ENCODE data around the gene CAMTA1.

The CAMTA1 gene

DNA sequence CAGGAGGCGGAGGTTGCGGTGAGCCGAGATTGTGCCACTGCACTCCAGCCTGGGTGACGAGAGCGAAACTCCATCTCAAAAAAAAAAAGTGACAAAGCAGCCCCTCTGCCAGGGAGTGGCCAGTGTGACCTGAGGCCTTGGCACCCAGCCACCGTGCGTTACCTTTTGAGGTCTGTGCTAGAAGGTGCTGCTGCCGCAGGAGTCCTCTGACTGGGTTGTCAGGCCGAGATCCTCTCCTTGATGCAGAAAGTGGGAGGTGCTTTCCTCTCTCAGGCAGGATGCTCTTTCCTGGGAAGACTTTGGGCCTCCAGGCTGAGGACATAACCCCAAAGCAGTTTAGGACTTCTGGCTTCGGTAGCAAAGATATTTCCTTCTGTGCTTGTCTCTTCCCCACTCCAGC, 705.3 kb downstream of the CAMTA1 start:
- DNase-seq (ENCODE audit: low read depth in 2 of 2): no peak

DNA sequence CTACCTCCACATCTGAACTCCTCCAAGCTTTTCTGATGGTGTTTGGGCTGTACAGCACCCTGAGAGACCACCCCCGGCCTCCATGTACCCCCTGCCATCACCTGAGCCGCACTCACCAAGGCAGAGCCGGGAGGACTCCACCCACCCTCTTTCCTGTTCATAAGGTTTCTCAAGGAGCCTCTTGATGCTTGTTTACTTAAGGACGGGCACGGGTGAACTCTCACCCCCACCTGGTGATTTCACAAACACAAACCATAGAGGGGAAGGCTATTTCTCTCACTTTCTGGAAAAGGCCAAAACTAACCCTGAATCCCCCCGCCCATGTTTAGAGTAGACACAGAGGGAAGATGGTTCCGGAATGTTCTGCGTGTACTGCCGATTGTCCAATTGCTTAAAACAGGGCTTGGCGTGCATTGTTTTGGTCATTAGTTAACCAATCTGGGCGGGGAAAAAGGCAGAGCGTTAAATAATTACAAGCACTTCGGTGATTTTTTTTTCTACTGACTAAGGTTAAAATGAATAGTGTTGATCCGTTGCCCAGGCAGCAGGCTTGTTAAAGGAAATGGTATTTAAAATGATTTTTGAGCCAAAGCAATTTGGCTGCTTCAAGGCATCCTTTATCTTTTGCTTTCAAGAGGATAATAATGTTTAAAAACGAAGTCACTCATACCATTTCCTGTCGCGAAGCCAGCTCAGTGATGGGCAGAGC, 706.0 kb downstream of the CAMTA1 start:
- no peak for DNase-seq (ENCODE audit: low read depth in 2 of 2)

DNA sequence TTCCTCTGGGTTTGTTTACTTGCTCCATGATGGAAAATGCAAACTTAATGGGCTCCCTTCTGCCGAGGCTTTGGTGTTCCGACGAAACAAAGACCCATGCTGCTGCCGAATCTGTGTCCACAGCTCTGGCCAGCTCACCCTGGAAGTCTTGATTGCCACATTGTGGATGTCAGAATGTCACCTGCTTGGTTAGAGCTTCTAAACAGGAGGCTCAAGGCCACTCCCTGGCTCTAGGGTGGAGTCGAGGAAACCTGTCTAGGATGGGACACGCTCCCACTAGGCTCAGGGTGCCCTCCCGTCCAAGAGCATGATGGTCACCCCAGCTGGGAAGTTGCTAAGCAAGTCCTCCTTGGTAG, 706.5 kb downstream of the CAMTA1 start:
- no peak for DNase-seq (ENCODE audit: low read depth in 2 of 2)

DNA sequence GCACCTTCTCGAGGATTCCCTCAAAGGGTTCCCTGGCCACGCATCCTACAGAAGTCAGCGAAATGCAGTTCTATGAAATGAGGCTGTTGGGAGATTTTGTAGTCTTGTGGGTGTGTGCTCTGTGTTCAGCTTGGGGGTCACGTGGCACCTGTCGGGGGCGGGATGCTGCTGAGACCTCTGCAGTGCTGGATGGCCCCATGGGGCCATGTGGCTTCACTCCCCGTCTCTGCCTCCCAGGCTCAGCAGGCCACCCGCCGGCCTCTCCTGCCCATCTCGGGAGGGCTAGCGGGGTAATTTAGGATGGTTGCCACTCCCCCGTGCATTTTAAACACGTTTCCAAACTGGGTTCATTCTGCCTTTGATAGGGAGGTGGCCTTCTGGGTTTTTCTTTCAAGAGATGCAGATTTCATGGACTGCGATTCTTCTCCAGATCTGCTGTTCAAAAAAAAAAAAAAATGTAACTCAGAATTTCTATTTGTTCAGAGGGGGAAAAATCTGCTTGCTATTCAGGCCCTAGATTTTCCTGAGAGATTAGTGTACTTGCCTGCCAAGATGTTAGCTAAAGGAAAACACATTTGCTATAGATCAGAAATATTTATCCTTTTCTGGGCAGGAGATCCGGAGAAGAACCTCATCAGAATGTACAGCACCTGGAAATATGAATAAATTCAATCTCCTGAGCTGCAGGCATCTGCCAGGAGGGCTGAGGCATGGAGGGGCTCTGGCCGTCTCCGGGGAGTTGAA, 708.6 kb downstream of the CAMTA1 start:
- DNase-seq (ENCODE audit: low read depth in 2 of 2): no peak

DNA sequence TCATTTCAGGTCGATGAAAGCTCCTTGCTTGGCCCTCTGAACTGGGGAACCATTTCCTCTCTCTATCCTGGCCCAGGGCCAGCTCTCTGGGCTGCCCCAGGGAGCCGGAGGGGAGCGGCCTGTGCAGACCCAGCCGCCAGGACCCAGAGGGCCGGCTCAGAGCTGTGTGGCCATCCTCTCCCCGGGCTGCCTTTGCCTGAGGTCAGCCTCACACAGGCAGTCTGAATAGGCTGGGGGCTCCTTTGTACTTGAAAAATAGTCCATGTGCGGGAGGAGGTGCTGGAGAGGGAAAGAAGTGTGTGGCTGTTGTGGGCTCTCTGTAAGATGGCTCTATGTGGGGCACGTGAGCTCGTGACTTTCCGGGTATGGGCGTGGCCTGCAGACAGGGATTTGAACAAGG, 710.7 kb downstream of the CAMTA1 start:
- no peak for DNase-seq (ENCODE audit: low read depth in 2 of 2)

DNA sequence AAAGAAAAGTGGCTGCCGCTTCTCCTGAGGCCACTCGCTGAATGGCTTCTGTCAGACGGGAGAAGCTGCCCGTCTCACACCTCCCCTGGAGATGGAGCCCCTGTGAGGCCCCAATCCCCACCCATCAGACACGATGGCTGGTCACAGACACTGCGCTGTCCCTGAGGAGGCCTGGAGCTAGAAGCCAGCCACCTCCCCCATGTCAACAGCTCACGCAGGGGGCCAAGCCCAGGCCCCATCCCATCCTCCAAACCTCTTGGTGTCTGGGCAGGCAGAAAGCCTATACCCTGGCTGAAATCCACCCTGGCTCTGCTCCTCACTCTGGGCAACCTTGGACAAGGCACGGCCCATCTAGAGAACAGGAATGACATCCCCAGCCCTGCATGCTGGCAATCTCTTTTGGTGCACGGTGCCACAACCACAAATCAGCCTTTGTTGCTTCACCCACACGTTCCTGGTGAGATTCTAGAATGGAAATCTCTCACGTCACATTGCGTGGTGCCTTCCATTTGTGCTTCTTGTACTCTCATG, 711.9 kb downstream of the CAMTA1 start:
- no peak for DNase-seq (ENCODE audit: low read depth in 2 of 2)

DNA sequence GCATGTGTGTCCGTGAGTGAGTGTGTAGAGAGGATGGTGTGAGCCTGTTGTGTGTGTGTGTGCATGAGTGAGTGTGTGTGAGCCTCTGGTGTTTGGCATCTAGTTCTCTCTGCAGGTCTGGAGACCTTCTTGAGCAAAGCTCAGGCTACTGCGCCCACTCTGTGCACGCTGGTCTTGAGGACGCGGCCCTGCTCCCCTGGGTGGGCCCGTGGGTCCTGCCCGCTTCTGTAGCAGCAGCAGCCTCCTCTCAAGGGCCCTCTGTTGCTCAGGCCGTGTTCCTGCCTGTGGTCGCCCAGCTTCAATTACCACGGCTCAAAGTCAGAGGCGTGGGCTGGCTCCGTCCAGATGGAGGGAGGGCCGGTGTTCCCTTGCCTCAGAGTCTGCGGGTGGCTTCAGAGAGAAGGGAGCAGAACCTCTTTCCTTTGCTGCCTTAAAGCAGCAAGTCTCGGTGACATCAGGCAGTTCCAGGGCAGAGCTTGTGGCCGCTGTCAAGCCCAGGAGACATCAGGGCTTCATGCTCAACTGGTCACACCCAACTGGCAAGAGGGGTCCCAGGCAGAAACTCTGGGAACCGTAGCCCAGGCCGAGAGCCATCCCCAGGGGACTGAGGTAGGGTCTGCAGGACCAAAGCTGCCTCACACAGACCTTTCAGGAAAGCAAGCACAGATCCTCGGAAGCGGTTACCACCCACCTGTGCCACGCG, 715.3 kb downstream of the CAMTA1 start:
- DNase-seq (ENCODE audit: low read depth in 2 of 2): no peak

DNA sequence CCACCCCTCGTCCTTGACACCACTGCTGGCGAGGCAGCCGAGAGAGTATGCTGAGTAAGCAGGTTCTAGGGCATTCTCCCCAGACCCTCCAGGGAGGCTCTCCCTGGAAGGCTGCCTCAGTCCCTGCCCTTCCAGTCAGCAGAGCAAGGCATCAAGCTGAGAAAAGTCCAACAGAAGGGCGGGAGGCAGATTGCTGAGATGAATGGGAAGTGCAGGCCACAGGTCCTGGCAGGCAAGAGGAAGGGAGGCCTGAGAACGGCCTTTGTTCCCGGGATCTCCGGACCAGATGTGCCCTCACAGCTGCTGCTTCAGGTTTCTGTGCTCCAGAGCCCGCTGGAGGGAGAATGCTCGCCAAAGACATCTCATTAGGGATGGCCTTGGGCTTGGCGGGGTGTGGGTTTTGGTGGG, 715.8 kb downstream of the CAMTA1 start:
- DNase-seq (ENCODE audit: low read depth in 2 of 2): no peak

DNA sequence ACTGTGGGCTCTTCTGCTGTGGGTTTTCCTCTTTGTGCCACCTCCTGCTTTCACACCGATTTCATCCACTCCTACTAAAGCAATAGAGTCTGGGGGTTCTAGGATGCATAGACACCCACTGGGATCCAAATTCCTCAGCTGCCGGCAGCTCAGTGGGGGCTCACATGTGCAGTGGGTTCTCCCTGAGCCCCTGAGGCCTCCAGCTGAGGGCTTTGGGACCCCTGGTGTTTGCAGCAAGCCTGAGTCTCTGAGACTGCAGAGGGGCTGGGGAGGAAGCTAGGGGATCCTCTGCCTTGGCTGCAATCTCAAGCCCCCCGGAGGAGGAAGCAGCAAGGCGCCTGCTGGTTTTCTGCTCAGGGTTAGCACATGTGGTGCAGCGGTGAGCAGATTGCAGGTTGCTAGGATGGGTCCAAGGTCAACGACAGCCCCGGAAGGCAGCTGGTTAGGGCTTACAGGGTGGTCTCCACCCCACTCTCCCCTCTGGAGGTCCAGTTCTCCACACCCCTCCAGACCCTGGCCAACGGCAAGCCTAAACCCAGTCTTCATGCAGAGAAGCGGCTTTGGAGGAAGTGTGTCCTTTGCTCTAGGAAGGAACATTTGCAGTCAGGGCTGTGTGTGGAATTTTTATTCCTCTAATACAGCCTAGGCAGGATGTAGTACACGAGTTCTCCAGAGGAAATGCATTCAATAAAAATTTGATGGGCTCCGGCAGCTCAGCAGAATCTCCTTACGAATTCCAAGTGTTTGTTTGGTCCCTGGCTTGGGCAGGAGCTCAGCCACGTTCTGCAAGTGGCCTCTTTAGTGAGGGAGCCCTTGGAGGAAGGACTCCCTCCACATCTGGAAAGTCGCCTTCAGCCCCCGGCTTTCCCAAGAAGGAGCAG, 716.7 kb downstream of the CAMTA1 start:
- no peak for DNase-seq (ENCODE audit: low read depth in 2 of 2)

DNA sequence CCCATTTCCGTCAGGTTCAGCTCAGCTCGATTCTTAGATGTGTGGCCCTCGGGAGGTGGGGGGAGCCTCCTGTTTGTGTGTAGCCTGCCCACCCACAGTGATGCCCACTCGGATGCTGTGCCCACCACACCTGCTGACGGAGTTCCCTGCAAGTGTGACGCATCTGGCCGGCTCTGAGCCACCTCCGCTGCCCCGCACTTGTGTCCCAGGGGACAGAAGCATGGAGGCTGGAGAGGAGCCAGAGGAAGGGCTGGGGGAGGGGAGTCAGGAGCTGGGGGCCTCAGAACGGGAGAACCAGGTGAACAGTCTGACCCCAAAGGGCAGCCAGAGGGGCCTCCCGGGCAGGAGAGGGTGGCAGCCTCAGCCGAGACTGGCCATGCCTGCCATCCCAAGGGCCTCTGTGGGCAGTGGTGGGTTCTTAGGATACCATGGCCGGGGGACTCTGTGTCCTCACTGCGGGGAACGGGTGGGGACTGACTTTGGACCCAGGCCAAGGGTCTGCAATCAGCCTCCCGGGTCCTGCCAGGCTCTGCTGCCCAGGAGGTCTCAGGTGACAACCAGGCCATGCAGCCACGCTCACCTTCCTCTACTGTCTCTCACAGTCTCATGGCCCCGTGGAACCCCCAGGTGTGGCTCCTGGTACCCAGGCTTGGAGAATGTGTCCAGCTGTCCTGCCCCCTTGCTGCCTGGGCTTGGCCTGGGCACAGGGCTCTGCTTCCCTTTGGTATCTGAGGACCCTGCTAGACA, 718.6 kb downstream of the CAMTA1 start:
- DNase-seq (ENCODE audit: low read depth in 2 of 2): no peak

DNA sequence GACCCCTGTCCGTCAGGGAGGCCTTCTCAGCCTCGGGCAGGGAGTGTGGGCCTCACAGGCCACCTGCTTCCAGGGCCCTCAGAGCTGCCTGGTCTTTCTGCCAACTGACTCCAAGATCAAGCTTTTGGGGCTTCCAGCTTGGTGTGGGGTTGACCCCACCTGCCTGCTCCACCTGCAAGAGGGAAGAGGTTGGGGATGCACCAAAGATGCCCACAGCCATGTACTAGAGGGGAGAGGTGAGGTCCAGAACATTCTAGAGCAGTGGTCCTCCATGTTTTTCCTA, 719.1 kb downstream of the CAMTA1 start:
- DNase-seq (ENCODE audit: low read depth in 2 of 2): no peak

DNA sequence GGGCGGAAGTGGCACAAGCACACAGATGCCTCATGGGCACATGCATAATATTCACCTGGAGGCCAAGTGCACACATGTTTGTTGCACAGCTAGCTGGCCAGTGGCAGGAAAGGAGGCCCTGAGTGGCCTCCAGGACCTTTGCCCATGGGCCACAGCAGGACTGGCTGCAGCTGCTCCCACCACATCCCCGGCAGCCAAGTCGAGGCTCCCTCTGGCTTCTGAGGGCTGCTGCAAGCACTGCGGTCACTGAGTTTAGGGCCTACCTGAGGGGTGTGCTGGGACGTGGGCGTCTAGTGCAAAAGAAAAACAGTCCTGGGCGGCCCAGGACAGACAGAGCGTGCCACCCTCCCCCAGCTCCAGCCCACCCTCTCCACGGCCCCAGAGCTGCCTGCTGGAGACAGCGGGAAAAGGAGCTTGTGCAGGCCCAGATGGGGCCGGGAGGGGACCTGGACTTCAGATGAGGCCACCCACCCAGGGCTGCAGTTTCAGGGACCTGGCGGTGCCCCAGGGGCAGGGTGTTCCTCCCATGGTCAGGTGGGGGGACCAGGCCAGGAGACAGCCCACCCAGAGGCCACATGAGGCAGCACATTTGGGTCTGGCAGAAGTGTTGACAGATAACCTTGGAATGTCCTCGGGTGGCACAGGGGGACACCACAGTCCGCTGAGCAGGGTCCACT, 720.0 kb downstream of the CAMTA1 start:
- no peak for DNase-seq (ENCODE audit: low read depth in 2 of 2)

DNA sequence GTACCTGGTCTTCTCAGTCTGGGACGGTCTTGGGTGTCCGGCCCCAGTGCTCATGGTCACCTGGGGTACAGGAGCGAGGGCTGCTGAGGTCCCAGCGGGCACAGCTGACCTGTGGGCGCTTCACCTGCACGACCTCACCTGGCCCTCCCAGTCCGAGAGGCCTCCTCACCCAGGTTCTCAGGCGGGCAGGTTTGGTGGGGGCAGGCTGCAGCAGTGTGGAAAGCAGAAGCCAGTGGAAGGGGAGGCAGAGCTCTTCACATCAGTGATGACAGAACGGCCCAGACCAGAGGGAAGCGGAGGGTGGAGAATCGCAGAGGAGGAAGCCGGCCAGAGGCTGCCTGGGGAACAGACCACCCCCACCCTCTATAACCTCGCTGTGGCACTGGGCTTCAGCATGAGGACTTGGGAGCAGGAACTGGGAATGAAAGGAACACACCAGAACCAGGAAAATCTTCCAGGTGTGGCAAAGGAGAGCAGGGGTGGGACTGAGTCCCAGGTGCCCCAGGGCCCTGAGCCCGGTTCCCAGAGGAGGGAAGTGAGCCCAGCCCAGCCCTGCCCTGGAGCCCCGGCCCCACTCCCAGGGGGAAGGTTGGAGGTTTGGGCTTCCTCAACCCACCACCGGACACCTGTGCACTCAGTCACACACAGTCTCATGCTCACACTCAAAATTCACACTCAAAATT, 720.7 kb downstream of the CAMTA1 start:
- DNase-seq (ENCODE audit: low read depth in 2 of 2): no peak

DNA sequence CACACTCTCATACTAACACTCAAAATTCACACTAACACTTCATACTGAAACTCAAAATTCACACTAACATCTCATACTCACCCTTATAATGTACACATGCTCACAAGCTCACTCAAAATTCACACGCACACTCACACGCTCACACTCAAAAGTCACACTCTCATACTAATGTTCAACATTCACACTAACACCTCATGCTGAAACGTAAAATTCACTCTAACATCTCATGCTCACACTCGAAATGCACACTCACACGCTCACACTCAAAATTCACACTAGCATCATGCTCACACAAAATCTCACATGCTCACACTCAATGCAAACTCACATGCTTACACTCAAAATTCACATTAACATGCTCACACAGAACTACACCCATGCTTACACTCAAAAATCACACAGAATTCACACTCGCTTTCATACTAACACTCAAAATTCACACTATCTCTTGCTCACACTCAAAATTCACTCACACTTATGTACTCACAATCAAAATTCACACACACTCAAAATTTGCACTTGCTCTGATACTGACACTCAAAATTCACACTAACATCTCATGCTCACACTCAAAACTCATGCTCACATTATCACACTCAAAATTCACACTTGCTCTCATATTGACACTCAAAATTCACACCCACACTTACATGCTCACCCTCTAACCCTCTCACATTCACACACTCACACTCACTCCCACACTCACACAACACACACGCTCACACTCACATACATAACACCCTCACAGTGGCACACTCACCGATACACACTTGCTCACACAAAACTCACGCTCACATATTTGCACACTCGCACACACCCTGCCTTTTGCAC, 721.4 kb downstream of the CAMTA1 start:
- no peak for DNase-seq (ENCODE audit: low read depth in 2 of 2)

DNA sequence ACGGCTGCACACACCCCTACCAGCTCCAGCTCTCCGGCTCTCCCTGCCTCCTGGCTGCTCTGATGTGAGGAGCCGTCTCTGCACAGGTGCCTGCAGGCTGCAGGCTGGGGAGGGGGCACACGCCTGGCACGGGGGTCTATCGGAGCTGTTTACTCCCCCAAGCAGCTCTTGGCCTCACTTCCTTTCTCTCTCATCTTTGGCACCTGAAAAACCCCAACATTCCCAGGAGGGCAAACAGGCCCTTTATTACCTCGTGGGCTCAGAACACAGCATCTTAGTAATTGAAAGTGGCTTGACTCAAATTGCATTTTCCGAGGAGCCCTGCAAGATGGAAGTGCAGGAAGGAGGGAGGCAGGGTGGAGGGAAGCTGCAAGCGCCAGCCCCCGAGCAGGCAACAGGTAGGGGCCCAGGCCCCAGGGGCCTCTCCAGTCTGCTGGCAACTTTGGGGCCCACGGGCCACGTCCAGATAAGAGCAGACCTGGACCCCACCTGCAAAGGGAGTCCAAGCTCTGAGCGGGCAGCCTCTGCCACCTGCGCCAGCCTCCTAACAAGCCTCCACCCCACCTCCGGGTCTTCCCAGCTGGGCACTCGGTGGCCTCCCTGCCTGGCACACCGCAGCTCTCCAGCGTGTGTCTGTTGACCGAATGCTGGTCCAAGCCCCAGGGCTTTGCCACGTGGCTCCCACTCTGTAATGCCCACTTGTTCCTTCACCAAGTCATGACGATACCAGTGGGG, 722.2 kb downstream of the CAMTA1 start:
- DNase-seq (ENCODE audit: low read depth in 2 of 2): no peak

DNA sequence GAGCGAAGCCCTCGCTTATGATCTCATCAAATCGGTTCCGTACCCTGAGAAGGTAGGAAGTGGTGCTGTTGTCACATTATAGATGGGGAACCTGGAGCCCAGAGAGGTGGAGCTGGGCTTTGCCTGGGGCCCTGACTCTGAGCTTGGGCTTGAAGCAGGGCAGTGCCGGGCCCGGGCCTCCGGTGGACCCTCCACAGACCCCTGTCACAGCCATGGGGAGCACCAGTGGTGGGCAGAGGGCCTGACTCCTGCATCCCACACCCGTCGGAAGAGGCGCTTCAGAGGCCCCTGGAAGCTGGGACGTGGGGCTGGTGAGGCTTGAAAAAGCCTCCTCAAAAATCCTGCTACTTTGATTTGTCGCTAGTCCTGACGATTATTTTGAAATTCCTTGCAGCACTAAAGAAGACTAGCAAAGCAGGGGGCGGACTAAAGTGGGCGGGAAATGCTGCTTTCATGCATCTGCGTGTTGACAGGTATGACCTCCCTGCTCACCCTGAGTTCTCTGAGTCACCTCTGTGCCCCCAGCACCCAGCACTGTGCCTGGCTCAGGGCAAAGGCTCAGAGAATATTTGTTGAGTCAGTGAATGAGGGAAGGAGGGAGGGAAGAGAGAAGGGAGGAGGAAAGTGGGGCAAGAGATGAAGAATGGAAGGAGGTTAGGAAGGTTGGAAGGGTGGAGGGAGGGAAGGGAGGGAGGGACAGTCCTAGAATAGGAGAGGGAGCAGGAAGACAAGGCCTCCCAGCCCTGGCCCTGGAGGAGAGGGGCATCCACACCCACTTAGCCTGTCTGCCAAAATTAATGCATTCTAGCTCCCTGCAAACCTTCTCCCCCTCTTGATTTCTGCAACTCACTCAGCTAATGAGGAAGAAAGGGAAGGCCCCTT, 723.0 kb downstream of the CAMTA1 start:
- DNase-seq (ENCODE audit: low read depth in 2 of 2): no peak

DNA sequence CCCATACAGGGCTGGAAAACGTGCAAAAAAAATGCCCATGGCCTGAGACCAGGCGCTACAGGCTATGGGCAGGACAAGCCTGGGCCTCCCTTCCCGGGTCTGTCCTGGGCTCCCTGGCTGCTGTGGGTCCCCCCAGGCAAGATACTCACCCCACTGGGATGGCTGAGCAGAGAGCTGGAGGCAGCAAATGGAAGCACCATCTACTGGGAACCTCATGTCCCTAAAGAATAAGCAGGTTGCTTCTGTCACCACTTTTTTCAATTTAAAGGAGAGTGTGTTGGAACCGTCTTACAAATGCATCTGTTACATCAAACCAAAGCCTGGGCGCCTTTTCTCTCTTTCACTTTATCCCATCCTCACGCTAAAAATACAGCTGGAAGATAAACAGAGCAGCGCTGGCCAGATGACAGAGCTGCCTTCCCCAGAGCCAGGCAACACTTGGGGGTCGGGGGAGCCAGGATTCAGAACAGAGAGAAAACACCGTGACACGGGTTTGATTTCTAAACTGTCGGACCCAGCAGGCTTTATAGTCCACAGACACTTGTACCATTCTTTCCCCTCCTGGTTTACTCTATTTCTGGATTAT, 723.8 kb downstream of the CAMTA1 start:
- DNase-seq (ENCODE audit: low read depth in 2 of 2): no peak
